GM12878 (cell line): ENCODE data around the gene NAA35. TPM values are rescaled to one million over a fixed set of nuclear protein-coding genes. Genes with fewer than 3 reads are reported as not detected.
"Not testable (repeated sequence)": the region's sequence is repeated elsewhere in the genome, so short reads cannot be mapped to it uniquely, and the experiment has no call there.

Experiments used
- ATAC-seq: fragments of 200-7000 bp; cut with Tn5 transposase; 3 replicates; pipeline ENCODE4 v1.9.1; 2020; ENCODE audit warnings: mild to moderate bottlenecking, moderate library complexity
- BruUV-seq: library from RNA; stranded (reverse); fragments of 400-500 nt; replicated peaks from 2 replicates; lab custom pipeline; 2021; lab: Mats Ljungman, UMichigan
- CTCF ChIA-PET: fragments of 300-600 bp; sonication (Branson Sonifier 250); formaldehyde crosslinking; extraction: SDS; loops from one replicate; lab custom pipeline; 2021; ENCODE audit warnings: inconsistent platforms; lab: Yijun Ruan, JAX
- POLR2A ChIA-PET: fragments of 350-600 bp; formaldehyde crosslinking; extraction: SDS; loops from one replicate; lab custom pipeline; 2021; ENCODE audit warnings: inconsistent platforms; lab: Charles Lee
- RAD21 ChIA-PET: fragments of 300-600 bp; sonication (Branson Sonifier 250); formaldehyde crosslinking; loops from one replicate; lab custom pipeline; 2023; ENCODE audit warnings: antibody characterized with exemption; ENCODE audit not compliant: unreplicated experiment; lab: Charles Lee
- SMC1A ChIA-PET: fragments of 300-600 bp; sonication (Branson Sonifier 250); formaldehyde crosslinking; loops from one replicate; lab custom pipeline; 2023; ENCODE audit not compliant: unreplicated experiment, uncharacterized antibody; lab: Charles Lee
- DNase-seq: peaks from one replicate; pipeline ENCODE4 v3.0.0-alpha.2; 2011; ENCODE audit warnings: low read depth, low spot score
- FAIRE-seq: peaks from 3 replicates; lab custom pipeline; 2011; peaks lifted over from hg19 to GRCh38; lab: Jason Lieb, UNC
- H2AFZ ChIP-seq: 2 replicates; pipeline ENCODE4 v1.6.0; 2011; ENCODE audit warnings: low read depth, low read length, control low read depth; ENCODE audit not compliant: control insufficient read depth
- H3K27ac ChIP-seq: 2 replicates; pipeline ENCODE4 v1.5.1; 2011; ENCODE audit warnings: control low read depth; ENCODE audit not compliant: control insufficient read depth, insufficient read depth
- H3K27me3 ChIP-seq, 2 experiments: replicated peaks in 1 of 2; 2 replicates each; pipeline versions ENCODE4 v1.6.0 to v1.6.1; 2011; ENCODE audit warnings: low read length in 1 of 2; ENCODE audit not compliant: control insufficient read depth in 2 of 2, insufficient read depth in 2 of 2
- H3K36me3 ChIP-seq, 2 experiments: 2 replicates each; pipeline ENCODE4 v1.5.1; 2011; ENCODE audit warnings: low read length in 1 of 2; ENCODE audit not compliant: control insufficient read depth in 2 of 2, insufficient read depth in 2 of 2
- H3K4me1 ChIP-seq: 2 replicates; pipeline ENCODE4 v1.6.1; 2011; ENCODE audit warnings: mild to moderate bottlenecking, low read length, moderate library complexity, mixed read lengths; ENCODE audit not compliant: control insufficient read depth, insufficient read depth
- H3K4me2 ChIP-seq: 2 replicates; pipeline ENCODE4 v1.6.0; 2011; ENCODE audit warnings: control low read depth; ENCODE audit not compliant: control insufficient read depth, insufficient read depth
- H3K4me3 ChIP-seq: fragments of 200-600 bp; sonication (generic); 2 replicates; pipeline ENCODE4 v1.5.1; 2016
- H3K79me2 ChIP-seq: 2 replicates; pipeline ENCODE4 v1.6.0; 2011; ENCODE audit warnings: low read length; ENCODE audit not compliant: control insufficient read depth, insufficient read depth
- H3K9ac ChIP-seq: 2 replicates; pipeline ENCODE4 v1.8.0; 2011; ENCODE audit warnings: low read length, control low read depth, mixed read lengths; ENCODE audit not compliant: control insufficient read depth, insufficient read depth
- H3K9me3 ChIP-seq: replicated peaks from 3 replicates; pipeline ENCODE4 v1.5.1; 2011; ENCODE audit warnings: mild to moderate bottlenecking, low read length; ENCODE audit not compliant: control insufficient read depth, insufficient read depth
- H4K20me1 ChIP-seq: 2 replicates; pipeline ENCODE4 v1.6.0; 2011; ENCODE audit not compliant: control insufficient read depth, insufficient read depth
- CBX3 ChIP-seq: fragments of 200-600 bp; sonication (generic); IDR thresholded peaks from 2 replicates; pipeline ENCODE4 v1.6.1; 2016; ENCODE audit warnings: low read depth, borderline replicate concordance
- JUND ChIP-seq: IDR thresholded peaks from 2 replicates; pipeline ENCODE4 v1.6.1; 2012; ENCODE audit warnings: low read depth, mild to moderate bottlenecking, low read length, improper control_type of control experiment, moderate library complexity
- MYB ChIP-seq: fragments of 150-350 bp; IDR thresholded peaks from 2 replicates; pipeline ENCODE4 v1.6.1; 2014; ENCODE audit warnings: mild to moderate bottlenecking, low read depth, low read length, borderline replicate concordance
- NR2F1 ChIP-seq: fragments of 450-650 bp; conservative IDR thresholded peaks from 2 replicates; pipeline ENCODE4 v1.6.1; 2017; ENCODE audit warnings: mild to moderate bottlenecking
- TBL1XR1 ChIP-seq: IDR thresholded peaks from 2 replicates; pipeline ENCODE4 v1.6.1; 2012; ENCODE audit warnings: low read depth, low read length, improper control_type of control experiment
- ZNF217 ChIP-seq: fragments of 450-650 bp; IDR thresholded peaks from 2 replicates; pipeline ENCODE4 v1.6.1; 2017; ENCODE audit warnings: antibody characterized with exemption, mild to moderate bottlenecking
- WGBS: methylation state at CpG from one replicate; pipeline ENCODE4 v1.1.6; 2016; ENCODE audit warnings: low lambda C conversion rate; ENCODE audit not compliant: insufficient replicate concordance, insufficient coverage; ENCODE audit errors: missing lambda C conversion rate; 5-methylcytosine and 5-hydroxymethylcytosine counted together
- in situ Hi-C: fragments of 300-500 bp; cut with MboI; formaldehyde crosslinking; loops from 9 replicates; pipeline ENCODE4 v1.14.3; 2018; ENCODE audit warnings: mixed read lengths
- intact Hi-C: fragments of 100-400 bp; cut with micrococcal nuclease; formaldehyde crosslinking; loops from one replicate; pipeline ENCODE4 v1.14.2; 2022; ENCODE audit not compliant: unreplicated experiment
- polyA plus RNA-seq, 11 experiments: library from polyadenylated mRNA; depleted of rRNA in 4 of 11; unstranded in 6 of 11; stranded (reverse) in 5 of 11; fragments of >200 nt; fragmentation: Nextera tagmentation in 4 of 11; fragmentation: Illumina TruSeq in 1 of 11; extraction: Ambion mirVana in 4 of 11; extraction: Trizol in 1 of 11; gene quantifications; 1 replicate in 1 of 11; 2 replicates in 10 of 11; pipeline versions ENCODE4 v1.2.1 to v1.2.3, GENCODE V29; 2011 to 2016; ENCODE audit warnings: inconsistent platforms in 2 of 11, missing spikeins in 2 of 11, low read depth in 1 of 11
- total RNA-seq, 4 experiments: library from RNA; depleted of rRNA in 3 of 4; stranded (reverse); fragments of >200 nt in 3 of 4; fragmentation: Illumina TruSeq in 1 of 4; extraction: Trizol in 1 of 4; gene quantifications; 2 replicates each; pipeline versions ENCODE4 v1.2.1 to v1.2.3, GENCODE V29; 2013 to 2021
- TF ChIP-seq, protein P1 (sequence below): IDR thresholded peaks from 2 replicates; pipeline ENCODE4 v1.6.1; 2012; ENCODE audit warnings: low read depth, low read length, improper control_type of control experiment
- TF ChIP-seq, protein P2 (sequence below): fragments of 450-650 bp; IDR thresholded peaks from 2 replicates; pipeline ENCODE4 v1.6.1; 2016; ENCODE audit warnings: mild to moderate bottlenecking
- TF ChIP-seq, protein P3 (sequence below): fragments of 450-650 bp; IDR thresholded peaks from 2 replicates; pipeline ENCODE4 v1.6.1; 2017; ENCODE audit warnings: mild to moderate bottlenecking, low read depth, inconsistent platforms; ENCODE audit not compliant: poor library complexity, severe bottlenecking

NAA35 gene
- total and polyA plus RNA-seq, 10 of the 15 experiments (the other 5 are each of a cell fraction or from before 2014, with no cell fraction given): 15.5 to 38.0 (median 26.9) TPM

DNA sequence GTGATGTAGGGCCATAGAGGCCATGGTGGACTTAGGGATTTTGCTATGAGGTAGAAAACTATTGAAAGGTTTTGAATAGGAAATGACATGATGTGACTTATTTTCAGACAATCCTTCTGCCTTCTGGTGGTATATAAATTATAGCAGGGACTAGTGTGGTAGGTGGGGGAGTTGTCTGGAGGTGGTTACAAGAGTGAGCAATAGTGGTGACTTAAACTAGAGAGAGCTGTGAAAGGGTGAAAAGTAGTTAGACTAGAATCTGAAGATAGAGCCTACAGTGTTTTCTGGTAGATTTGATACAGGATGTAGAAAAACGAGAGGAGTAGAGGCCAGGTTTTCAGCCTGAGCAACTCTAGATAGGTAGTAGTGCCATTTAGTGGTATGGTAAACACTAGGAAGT, 32.3 kb downstream of the NAA35 start (continued):
- no peak for TF ChIP-seq MYB
- TF ChIP-seq, protein P1, sequence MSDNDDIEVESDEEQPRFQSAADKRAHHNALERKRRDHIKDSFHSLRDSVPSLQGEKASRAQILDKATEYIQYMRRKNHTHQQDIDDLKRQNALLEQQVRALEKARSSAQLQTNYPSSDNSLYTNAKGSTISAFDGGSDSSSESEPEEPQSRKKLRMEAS: no peak

DNA sequence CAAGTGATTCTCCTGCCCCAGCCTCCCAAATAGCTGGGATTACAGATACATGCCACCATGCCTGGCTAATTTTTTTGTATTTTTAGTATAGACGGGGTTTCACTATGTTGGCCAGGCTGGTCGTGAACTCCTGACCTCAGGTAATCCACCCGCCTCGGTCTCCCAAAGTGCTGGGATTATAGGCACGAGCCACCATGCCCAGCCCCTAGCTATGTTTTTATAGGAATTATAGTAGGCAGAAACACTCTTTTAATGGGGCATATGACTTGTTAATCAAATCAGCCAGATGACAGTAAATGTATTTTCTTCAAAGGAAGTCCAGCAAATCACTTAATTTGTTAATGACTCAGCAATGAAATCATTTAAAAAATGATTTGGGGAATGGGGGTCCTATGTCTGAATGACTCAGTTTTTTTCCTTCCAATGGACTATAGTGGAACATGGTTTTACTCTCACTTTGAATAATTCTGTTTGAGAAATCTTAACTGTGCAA, 33.2 kb downstream of the NAA35 start:
- ATAC-seq, H3K27me3 ChIP-seq, intact Hi-C loops, H3K4me1 ChIP-seq, RAD21 ChIA-PET, CTCF ChIA-PET, H2AFZ ChIP-seq, FAIRE-seq, BruUV-seq, SMC1A ChIA-PET, H3K4me2 ChIP-seq, H3K9me3 ChIP-seq, H3K36me3 ChIP-seq, H3K79me2 ChIP-seq, H3K27ac ChIP-seq, POLR2A ChIA-PET, DNase-seq, H4K20me1 ChIP-seq, in situ Hi-C loops, H3K4me3 ChIP-seq, H3K9ac ChIP-seq: not testable (repeated sequence)
- 95% methylated on average over 5 of the region's 5 CpGs for WGBS

DNA sequence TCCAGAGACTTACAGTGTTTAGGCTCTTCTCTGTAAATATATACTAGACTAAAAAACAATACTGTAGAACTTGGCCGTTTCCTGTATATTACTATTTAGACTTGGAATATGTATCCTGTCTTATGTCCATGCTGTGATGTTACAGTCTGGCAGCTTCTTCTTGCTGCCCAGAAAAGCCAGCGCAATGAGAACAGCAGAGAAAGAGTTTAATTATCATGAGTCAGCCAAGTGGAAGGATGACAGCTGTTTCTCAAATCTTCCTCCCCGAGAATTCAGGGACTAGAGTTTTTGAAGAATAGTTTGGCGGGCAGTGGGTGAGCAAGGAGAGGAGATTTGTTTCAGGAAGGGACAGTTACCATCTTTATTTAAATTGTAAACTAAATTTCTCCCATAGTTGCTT, 37.5 kb downstream of the NAA35 start:
- ChIA-PET SMC1A (no interaction called here), POLR2A (no interaction called here), RAD21 (no interaction called here), CTCF (no interaction called here)
- Histone ChIP-seq H3K4me2 (no peak overlapping the region), H3K9ac (no peak overlapping the region), H3K79me2 (no peaks in the 10 kb centered on the region), H3K4me3 (no peak overlapping the region), H3K27me3 (no peaks in the 10 kb centered on the region), H3K36me3 (peaks cover 0 to 11% of the 10 kb centered on the region in 2 experiments; a peak in 3 of 4 replicates), H4K20me1 (no peaks in the 10 kb centered on the region), H3K4me1 (no peaks in the 10 kb centered on the region), H2AFZ (no peak overlapping the region), H3K9me3 (no peaks in the 10 kb centered on the region), H3K27ac (no peak overlapping the region)
- FAIRE-seq (no peak), ATAC-seq (no peak), DNase-seq (no peak)
- in situ Hi-C loops (no loop called here), intact Hi-C loops (no loop called here)
- WGBS: over 99% methylated on average over 4 of the region's 4 CpGs
- no TSS peak for BruUV-seq
- TF ChIP-seq JUND (no peak), CBX3 (no peak), ZNF217 (no peak), TBL1XR1 (no peak), NR2F1 (no peak)
- TF ChIP-seq, protein P2, sequence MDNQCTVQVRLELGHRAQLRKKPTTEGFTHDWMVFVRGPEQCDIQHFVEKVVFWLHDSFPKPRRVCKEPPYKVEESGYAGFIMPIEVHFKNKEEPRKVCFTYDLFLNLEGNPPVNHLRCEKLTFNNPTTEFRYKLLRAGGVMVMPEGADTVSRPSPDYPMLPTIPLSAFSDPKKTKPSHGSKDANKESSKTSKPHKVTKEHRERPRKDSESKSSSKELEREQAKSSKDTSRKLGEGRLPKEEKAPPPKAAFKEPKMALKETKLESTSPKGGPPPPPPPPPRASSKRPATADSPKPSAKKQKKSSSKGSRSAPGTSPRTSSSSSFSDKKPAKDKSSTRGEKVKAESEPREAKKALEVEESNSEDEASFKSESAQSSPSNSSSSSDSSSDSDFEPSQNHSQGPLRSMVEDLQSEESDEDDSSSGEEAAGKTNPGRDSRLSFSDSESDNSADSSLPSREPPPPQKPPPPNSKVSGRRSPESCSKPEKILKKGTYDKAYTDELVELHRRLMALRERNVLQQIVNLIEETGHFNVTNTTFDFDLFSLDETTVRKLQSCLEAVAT: no peak
- TF ChIP-seq, protein P3, sequence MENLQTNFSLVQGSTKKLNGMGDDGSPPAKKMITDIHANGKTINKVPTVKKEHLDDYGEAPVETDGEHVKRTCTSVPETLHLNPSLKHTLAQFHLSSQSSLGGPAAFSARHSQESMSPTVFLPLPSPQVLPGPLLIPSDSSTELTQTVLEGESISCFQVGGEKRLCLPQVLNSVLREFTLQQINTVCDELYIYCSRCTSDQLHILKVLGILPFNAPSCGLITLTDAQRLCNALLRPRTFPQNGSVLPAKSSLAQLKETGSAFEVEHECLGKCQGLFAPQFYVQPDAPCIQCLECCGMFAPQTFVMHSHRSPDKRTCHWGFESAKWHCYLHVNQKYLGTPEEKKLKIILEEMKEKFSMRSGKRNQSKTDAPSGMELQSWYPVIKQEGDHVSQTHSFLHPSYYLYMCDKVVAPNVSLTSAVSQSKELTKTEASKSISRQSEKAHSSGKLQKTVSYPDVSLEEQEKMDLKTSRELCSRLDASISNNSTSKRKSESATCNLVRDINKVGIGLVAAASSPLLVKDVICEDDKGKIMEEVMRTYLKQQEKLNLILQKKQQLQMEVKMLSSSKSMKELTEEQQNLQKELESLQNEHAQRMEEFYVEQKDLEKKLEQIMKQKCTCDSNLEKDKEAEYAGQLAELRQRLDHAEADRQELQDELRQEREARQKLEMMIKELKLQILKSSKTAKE: no peak
